Measurements from ENCODE around the gene FCAR. TPM values are rescaled to one million over a fixed set of nuclear protein-coding genes. Genes with fewer than 3 reads are reported as not detected.
"Not testable (repeated sequence)": the region's sequence is repeated elsewhere in the genome, so short reads cannot be mapped to it uniquely, and the experiment has no call there.

FCAR gene
- total RNA-seq, 1 donor from 2014 or later: not detected

- H3K4me1 Mint-ChIP-seq (ENCODE audit: unreplicated experiment): no peaks in the 10 kb centered on the region
- no peak overlapping the region for H3K27ac Mint-ChIP-seq (ENCODE audit: unreplicated experiment)
- no peak for DNase-seq (ENCODE audit: extremely low spot score, unreplicated experiment)
- no peak for TF ChIP-seq CTCF (IDR thresholded peaks at IDR 0.05)
- no peaks in the 10 kb centered on the region for H3K36me3 Mint-ChIP-seq (ENCODE audit: unreplicated experiment)
- no peak overlapping the region for H3K4me3 Mint-ChIP-seq (ENCODE audit: unreplicated experiment)
- H3K9me3 Mint-ChIP-seq (ENCODE audit: unreplicated experiment): peaks cover 20% of the 10 kb centered on the region
- no peaks in the 10 kb centered on the region for H3K27me3 Mint-ChIP-seq (ENCODE audit: unreplicated experiment)
Measured at GRCh38 chr19:54921082-54921481, 47.0 kb downstream of the FCAR start.

- no peak for TF ChIP-seq CTCF (IDR thresholded peaks at IDR 0.05)
- Mint-ChIP-seq H3K27ac (ENCODE audit: unreplicated experiment) (no peak overlapping the region), H3K27me3 (ENCODE audit: unreplicated experiment) (no peaks in the 10 kb centered on the region), H3K4me3 (ENCODE audit: unreplicated experiment) (no peak overlapping the region), H3K4me1 (ENCODE audit: unreplicated experiment) (no peaks in the 10 kb centered on the region), H3K36me3 (ENCODE audit: unreplicated experiment) (no peaks in the 10 kb centered on the region), H3K9me3 (ENCODE audit: unreplicated experiment) (peaks cover 19% of the 10 kb centered on the region)
- no peak for DNase-seq (ENCODE audit: extremely low spot score, unreplicated experiment)
Measured at GRCh38 chr19:54923276-54923675, 49.2 kb downstream of the FCAR start.

GRCh38 chr19:54928299-54928698 lies 54.3 kb downstream of the FCAR start:
- Mint-ChIP-seq H3K4me1 (ENCODE audit: unreplicated experiment) (no peaks in the 10 kb centered on the region), H3K9me3 (ENCODE audit: unreplicated experiment) (peaks cover 21% of the 10 kb centered on the region), H3K36me3 (ENCODE audit: unreplicated experiment) (no peaks in the 10 kb centered on the region), H3K27ac (ENCODE audit: unreplicated experiment) (no peak overlapping the region), H3K4me3 (ENCODE audit: unreplicated experiment) (no peak overlapping the region), H3K27me3 (ENCODE audit: unreplicated experiment) (no peaks in the 10 kb centered on the region)
- no peak for TF ChIP-seq CTCF (IDR thresholded peaks at IDR 0.05)
- DNase-seq (ENCODE audit: extremely low spot score, unreplicated experiment): no peak

- no peaks in the 10 kb centered on the region for H3K27me3 Mint-ChIP-seq (ENCODE audit: unreplicated experiment)
- DNase-seq (ENCODE audit: extremely low spot score, unreplicated experiment): no peak
- H3K36me3 Mint-ChIP-seq (ENCODE audit: unreplicated experiment): no peaks in the 10 kb centered on the region
- no peak for TF ChIP-seq CTCF (IDR thresholded peaks at IDR 0.05)
- peaks cover 6% of the 10 kb centered on the region for H3K9me3 Mint-ChIP-seq (ENCODE audit: unreplicated experiment)
- no peak overlapping the region for H3K27ac Mint-ChIP-seq (ENCODE audit: unreplicated experiment)
- H3K4me3 Mint-ChIP-seq (ENCODE audit: unreplicated experiment): no peak overlapping the region
- no peaks in the 10 kb centered on the region for H3K4me1 Mint-ChIP-seq (ENCODE audit: unreplicated experiment)
Measured at GRCh38 chr19:54937926-54938325, 63.9 kb downstream of the FCAR start.

- no peaks in the 10 kb centered on the region for H3K4me1 Mint-ChIP-seq (ENCODE audit: unreplicated experiment)
- H3K36me3 Mint-ChIP-seq (ENCODE audit: unreplicated experiment): no peaks in the 10 kb centered on the region
- no peak overlapping the region for H3K4me3 Mint-ChIP-seq (ENCODE audit: unreplicated experiment)
- TF ChIP-seq CTCF (IDR thresholded peaks at IDR 0.05): no peak
- DNase-seq (ENCODE audit: extremely low spot score, unreplicated experiment): no peak
- no peak overlapping the region for H3K27ac Mint-ChIP-seq (ENCODE audit: unreplicated experiment)
- H3K27me3 Mint-ChIP-seq (ENCODE audit: unreplicated experiment): no peaks in the 10 kb centered on the region
- H3K9me3 Mint-ChIP-seq (ENCODE audit: unreplicated experiment): peaks cover 6% of the 10 kb centered on the region
Measured at GRCh38 chr19:54938906-54939305, 64.9 kb downstream of the FCAR start.

- not testable (repeated sequence) for H3K9me3 Mint-ChIP-seq (ENCODE audit: unreplicated experiment); H3K4me3 Mint-ChIP-seq (ENCODE audit: unreplicated experiment); H3K4me1 Mint-ChIP-seq (ENCODE audit: unreplicated experiment)
Measured at GRCh38 chr19:54939538-54939937, 65.5 kb downstream of the FCAR start.

More at GRCh38 chr19:54939538-54939937, 65.5 kb downstream of the FCAR start:
- DNase-seq (ENCODE audit: extremely low spot score, unreplicated experiment); H3K27ac Mint-ChIP-seq (ENCODE audit: unreplicated experiment); H3K36me3 Mint-ChIP-seq (ENCODE audit: unreplicated experiment); H3K27me3 Mint-ChIP-seq (ENCODE audit: unreplicated experiment): not testable (repeated sequence)
